ENCODE results near the gene RNF14.

- TF ChIP-seq CREB1 (IDR thresholded peaks at IDR 0.05; ENCODE audit: low read depth) (no peak), FOXM1 (IDR thresholded peaks at IDR 0.05; ENCODE audit: borderline replicate concordance, low read depth) (no peak), YY1 (IDR thresholded peaks at IDR 0.05; ENCODE audit: low read depth) (0 out of 2 replicates have a peak, but pooled peaks have one; percentile 53), EGR1 (IDR thresholded peaks at IDR 0.05) (no peak; the same call in 1 of the 2 replicates), MAX (IDR thresholded peaks at IDR 0.05) (peak; percentile 48), ZBTB7A (IDR thresholded peaks at IDR 0.05; ENCODE audit: low read depth) (peak; percentile 98), TAF1 (IDR thresholded peaks at IDR 0.05; ENCODE audit: low read depth) (peak; percentile 91), CEBPB (IDR thresholded peaks at IDR 0.05) (no peak), RAD21 (IDR thresholded peaks at IDR 0.05; ENCODE audit: low read depth) (no peak), USF1 (IDR thresholded peaks at IDR 0.05) (peak; percentile 78)
Observed at GRCh38 chr5:141968914-141969608, at the start of gene RNF14.
